CD14-positive monocyte (primary cell): ENCODE measurements around the gene ALG6. TPM values are rescaled to one million over a fixed set of nuclear protein-coding genes. Genes with fewer than 3 reads are reported as not detected.

ENCODE experiments used
- DNase-seq, 3 donors: peaks; one replicate each; pipeline ENCODE4 v3.0.0-alpha.2; 2011 to 2022
- H2AFZ ChIP-seq: 2 replicates; pipeline ENCODE4 v1.6.0; 2012; ENCODE audit warnings: mild to moderate bottlenecking, low read depth, low read length, inconsistent platforms; ENCODE audit not compliant: insufficient read depth, poor library complexity, severe bottlenecking
- H3K27ac ChIP-seq, 2 donors: 1 replicate in 1 of 2; 2 replicates in 1 of 2; pipeline ENCODE4 v1.5.1; 2012 to 2013; ENCODE audit warnings: low read length in 2 of 2, control low read depth in 1 of 2, inconsistent platforms in 1 of 2, low read depth in 1 of 2, mild to moderate bottlenecking in 1 of 2
- H3K27me3 ChIP-seq, 2 donors: one replicate each; pipeline versions ENCODE4 v1.6.0 to v1.6.1; 2011 to 2013; ENCODE audit warnings: low read length in 2 of 2; ENCODE audit not compliant: control insufficient read depth in 2 of 2, insufficient read depth in 2 of 2
- H3K36me3 ChIP-seq, 2 donors: replicated peaks in 1 of 2; 1 replicate in 1 of 2; 2 replicates in 1 of 2; pipeline versions ENCODE4 v1.5.1 to v1.6.1; 2012 to 2013; ENCODE audit warnings: low read length in 2 of 2, control low read depth in 1 of 2, inconsistent platforms in 1 of 2, mild to moderate bottlenecking in 1 of 2; ENCODE audit not compliant: insufficient read depth in 2 of 2, control insufficient read depth in 1 of 2
- H3K4me1 ChIP-seq, 2 donors: 1 replicate in 1 of 2; 2 replicates in 1 of 2; pipeline versions ENCODE4 v1.5.1 to v1.6.1; 2012 to 2013; ENCODE audit warnings: low read length in 2 of 2, control low read depth in 1 of 2, inconsistent platforms in 1 of 2, mild to moderate bottlenecking in 1 of 2, moderate library complexity in 1 of 2; ENCODE audit not compliant: insufficient read depth in 2 of 2, control insufficient read depth in 1 of 2
- H3K4me2 ChIP-seq: replicated peaks from 2 replicates; pipeline ENCODE3; 2012; ENCODE audit warnings: low read length, moderate library complexity, mild to moderate bottlenecking; ENCODE audit not compliant: poor library complexity, severe bottlenecking; ENCODE audit errors: extremely low read depth
- H3K4me3 ChIP-seq, 3 experiments: fragments of 200-600 bp in 1 of 3; sonication (generic) in 1 of 3; replicated peaks in 1 of 3; 1 replicate in 2 of 3; 2 replicates in 1 of 3; pipeline ENCODE4 v1.5.1; 2011 to 2013; ENCODE audit warnings: low read length in 3 of 3, mild to moderate bottlenecking in 3 of 3, control low read depth in 2 of 3, low read depth in 2 of 3, inconsistent platforms in 1 of 3, moderate library complexity in 1 of 3
- H3K79me2 ChIP-seq: 2 replicates; pipeline ENCODE4 v1.6.0; 2012; ENCODE audit warnings: mild to moderate bottlenecking, control low read depth, inconsistent platforms, low read length, moderate library complexity; ENCODE audit not compliant: insufficient read depth
- H3K9ac ChIP-seq: 2 replicates; pipeline ENCODE4 v1.6.0; 2017; ENCODE audit warnings: low read length, mild to moderate bottlenecking; ENCODE audit not compliant: insufficient read depth, poor library complexity, severe bottlenecking
- H3K9me3 ChIP-seq, 2 donors: replicated peaks in 1 of 2; 1 replicate in 1 of 2; 2 replicates in 1 of 2; pipeline versions ENCODE4 v1.5.1 to v1.6.1; 2012 to 2013; ENCODE audit warnings: low read length in 2 of 2, control low read depth in 1 of 2; ENCODE audit not compliant: control insufficient read depth in 1 of 2, insufficient read depth in 1 of 2
- H4K20me1 ChIP-seq: 2 replicates; pipeline ENCODE4 v1.6.0; 2012; ENCODE audit warnings: mild to moderate bottlenecking, low read length, control low read depth, moderate library complexity; ENCODE audit not compliant: insufficient read depth
- H3K27ac Mint-ChIP-seq, 7 donors: one replicate each; pipeline ENCODE4 v1.8.0; 2020; ENCODE audit warnings: mild to moderate bottlenecking in 7 of 7, mixed read lengths in 7 of 7, moderate library complexity in 6 of 7, inconsistent platforms in 2 of 7
- H3K27me3 Mint-ChIP-seq, 3 donors: one replicate each; pipeline ENCODE4 v1.8.0; 2021 to 2022; ENCODE audit warnings: low read depth in 3 of 3, mild to moderate bottlenecking in 3 of 3, mixed read lengths in 3 of 3, moderate library complexity in 3 of 3, inconsistent platforms in 1 of 3
- H3K36me3 Mint-ChIP-seq, 2 donors: one replicate each; pipeline ENCODE4 v1.8.0; 2020; ENCODE audit warnings: mixed read lengths in 2 of 2, inconsistent platforms in 1 of 2, mild to moderate bottlenecking in 1 of 2
- H3K4me1 Mint-ChIP-seq: one replicate; pipeline ENCODE4 v1.8.0; 2020; ENCODE audit warnings: mild to moderate bottlenecking, mixed read lengths
- H3K4me3 Mint-ChIP-seq, 2 donors: one replicate each; pipeline ENCODE4 v1.8.0; 2020; ENCODE audit warnings: mild to moderate bottlenecking in 2 of 2, mixed read lengths in 2 of 2, moderate library complexity in 1 of 2
- H3K9me3 Mint-ChIP-seq, 7 donors: one replicate each; pipeline ENCODE4 v1.8.0; 2020 to 2022; ENCODE audit warnings: mixed read lengths in 7 of 7, mild to moderate bottlenecking in 6 of 7, moderate library complexity in 6 of 7, inconsistent platforms in 2 of 7
- WGBS: methylation state at CpG from one replicate; pipeline ENCODE4 v1.1.5; 2013; ENCODE audit warnings: missing lambda C conversion rate; ENCODE audit not compliant: insufficient coverage; 5-methylcytosine and 5-hydroxymethylcytosine counted together
- intact Hi-C, 2 donors: fragments of 100-400 bp; cut with micrococcal nuclease; formaldehyde crosslinking; loops; one replicate each; pipeline versions ENCODE4 v1.15.0 to v1.15.1; 2023
- polyA plus RNA-seq, 3 donors: library from polyadenylated mRNA; depleted of rRNA in 1 of 3; unstranded in 2 of 3; stranded (reverse) in 1 of 3; fragments of 300-500 nt in 2 of 3; fragments of >200 nt in 1 of 3; fragmentation: Illumina TruSeq in 2 of 3; gene quantifications; 1 replicate in 2 of 3; 2 replicates in 1 of 3; pipeline ENCODE4 v1.2.3, GENCODE V29; 2012 to 2021
- TF ChIP-seq, protein P1 (sequence below): fragments of 200-600 bp; IDR thresholded peaks from one replicate; pipeline ENCODE4 v1.8.0; 2022; ENCODE audit warnings: antibody characterized with exemption, mild to moderate bottlenecking

Gene ALG6
- polyA plus RNA-seq, 3 donors: 9.3 to 24.7 (median 20.2) TPM

DNA sequence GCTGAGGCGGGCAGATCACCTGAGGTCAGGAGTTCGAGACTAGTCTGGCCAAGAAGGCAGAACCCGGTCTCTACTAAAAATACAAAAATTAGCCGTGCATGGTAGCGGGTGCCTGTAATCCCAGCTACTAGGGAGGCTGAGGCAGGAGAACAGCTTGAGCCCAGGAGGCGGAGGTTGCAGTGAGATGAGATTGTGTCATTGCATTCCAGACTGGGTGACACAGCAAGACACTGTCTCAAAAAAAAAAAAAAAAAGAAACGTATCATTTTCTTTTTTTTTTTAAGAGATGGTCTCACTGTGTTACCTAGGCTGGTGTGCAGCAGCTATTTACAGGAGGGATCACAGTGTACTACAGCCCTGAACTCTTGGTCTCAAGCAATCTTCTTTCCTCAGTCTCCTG is 108.3 kb downstream of the ALG6 start:
- WGBS: 94% methylated on average over 6 of the region's 7 CpGs
- TF ChIP-seq, protein P1, sequence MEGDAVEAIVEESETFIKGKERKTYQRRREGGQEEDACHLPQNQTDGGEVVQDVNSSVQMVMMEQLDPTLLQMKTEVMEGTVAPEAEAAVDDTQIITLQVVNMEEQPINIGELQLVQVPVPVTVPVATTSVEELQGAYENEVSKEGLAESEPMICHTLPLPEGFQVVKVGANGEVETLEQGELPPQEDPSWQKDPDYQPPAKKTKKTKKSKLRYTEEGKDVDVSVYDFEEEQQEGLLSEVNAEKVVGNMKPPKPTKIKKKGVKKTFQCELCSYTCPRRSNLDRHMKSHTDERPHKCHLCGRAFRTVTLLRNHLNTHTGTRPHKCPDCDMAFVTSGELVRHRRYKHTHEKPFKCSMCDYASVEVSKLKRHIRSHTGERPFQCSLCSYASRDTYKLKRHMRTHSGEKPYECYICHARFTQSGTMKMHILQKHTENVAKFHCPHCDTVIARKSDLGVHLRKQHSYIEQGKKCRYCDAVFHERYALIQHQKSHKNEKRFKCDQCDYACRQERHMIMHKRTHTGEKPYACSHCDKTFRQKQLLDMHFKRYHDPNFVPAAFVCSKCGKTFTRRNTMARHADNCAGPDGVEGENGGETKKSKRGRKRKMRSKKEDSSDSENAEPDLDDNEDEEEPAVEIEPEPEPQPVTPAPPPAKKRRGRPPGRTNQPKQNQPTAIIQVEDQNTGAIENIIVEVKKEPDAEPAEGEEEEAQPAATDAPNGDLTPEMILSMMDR: no peak

DNA sequence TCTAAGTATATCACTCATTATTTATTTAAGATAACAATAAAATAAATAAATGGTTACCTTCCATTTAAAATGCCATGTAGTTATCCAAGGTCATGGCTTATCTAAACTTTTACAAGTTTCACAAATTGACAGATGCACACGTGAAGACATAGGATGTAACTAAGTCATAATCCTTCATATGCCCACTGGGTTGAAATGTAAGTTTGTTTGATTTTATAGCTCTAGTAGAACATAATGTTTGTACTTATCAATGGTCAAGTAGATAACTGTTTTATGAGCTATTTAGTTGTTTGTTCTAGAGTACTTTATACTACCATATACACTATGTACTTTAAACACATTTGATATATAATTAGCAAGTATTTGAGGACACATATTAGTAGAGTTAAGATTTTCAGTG is 112.6 kb downstream of the ALG6 start:
- Histone ChIP-seq H4K20me1 (no peaks in the 10 kb centered on the region), H3K9ac (no peak overlapping the region), H3K4me3 (no peak overlapping the region), H2AFZ (no peak overlapping the region), H3K36me3 (no peaks in the 10 kb centered on the region), H3K79me2 (no peaks in the 10 kb centered on the region), H3K4me1 (no peaks in the 10 kb centered on the region), H3K27ac (no peak overlapping the region), H3K9me3 (no peaks in the 10 kb centered on the region), H3K27me3 (no peaks in the 10 kb centered on the region), H3K4me2 (no peak overlapping the region)
- peaks cover 0 to 2% (median 0%) of the 10 kb centered on the region in 7 donors for H3K9me3 Mint-ChIP-seq
- no peak overlapping the region for H3K4me3 Mint-ChIP-seq
- H3K27ac Mint-ChIP-seq: no peak overlapping the region
- H3K4me1 Mint-ChIP-seq: no peaks in the 10 kb centered on the region
- intact Hi-C loops: no loop called here
- H3K27me3 Mint-ChIP-seq: no peaks in the 10 kb centered on the region
- DNase-seq: no peak
- no CpG with 5 or more reads among the region's 1 CpG for WGBS
- TF ChIP-seq, protein P1: no peak
- H3K36me3 Mint-ChIP-seq: peaks cover 3 to 8% of the 10 kb centered on the region in 2 donors

More for the DNA sequence above, 108.3 kb downstream of the ALG6 start:
- intact Hi-C loops: no loop called here
- no peaks in the 10 kb centered on the region for H4K20me1 ChIP-seq
- H3K36me3 Mint-ChIP-seq: peaks cover 3 to 9% of the 10 kb centered on the region in 2 donors
- no peaks in the 10 kb centered on the region for H3K79me2 ChIP-seq
- no peaks in the 10 kb centered on the region for H3K36me3 ChIP-seq
- no peak overlapping the region for H3K27ac Mint-ChIP-seq
- no peaks in the 10 kb centered on the region for H3K9me3 ChIP-seq
- no peaks in the 10 kb centered on the region for H3K27me3 Mint-ChIP-seq
- H3K4me1 Mint-ChIP-seq: no peaks in the 10 kb centered on the region
- H3K4me1 ChIP-seq: no peaks in the 10 kb centered on the region
- no peak overlapping the region for H2AFZ ChIP-seq
- H3K27ac ChIP-seq: no peak overlapping the region
- H3K4me3 Mint-ChIP-seq: no peak overlapping the region
- H3K27me3 ChIP-seq: no peaks in the 10 kb centered on the region
- no peak overlapping the region for H3K4me2 ChIP-seq
- no peak overlapping the region for H3K4me3 ChIP-seq
- no peak overlapping the region for H3K9ac ChIP-seq
- peaks cover 0 to 8% (median 4%) of the 10 kb centered on the region in 7 donors for H3K9me3 Mint-ChIP-seq
- no peak for DNase-seq
